ENCODE results near the gene TDRD10. TPM values are rescaled to one million over a fixed set of nuclear protein-coding genes. Genes with fewer than 3 reads are reported as not detected.

The TDRD10 gene
- total and polyA plus RNA-seq, 2 of the 8 experiments (the other 6 are each of a cell fraction or from before 2014, with no cell fraction given): 0.15 to 0.27 TPM

- 88% methylated on average over 8 of the region's 8 CpGs; no CpG with 5 or more reads in 1 of the 2 experiments for WGBS, 2 experiments (ENCODE audit: extremely low coverage in 1 of 2, insufficient coverage in 1 of 2, insufficient read length in 1 of 2, insufficient replicate concordance in 2 of 2, low coverage in 1 of 2, low lambda C conversion rate in 2 of 2, missing lambda C conversion rate in 1 of 2)
- H3K4me1 ChIP-seq (replicated peaks in 1 of 4; ENCODE audit: control insufficient read depth in 3 of 4, insufficient read depth in 4 of 4, low read length in 3 of 4): peaks cover 0 to 3% (median 0%) of the 10 kb centered on the region in 4 experiments; a peak in 1 of 7 replicates
- no peak overlapping the region for H2AFZ ChIP-seq (ENCODE audit: low read length)
- H2BK20ac ChIP-seq (ENCODE audit: low read length): no peak overlapping the region
- H3K23ac ChIP-seq (ENCODE audit: insufficient read length): no peak overlapping the region
- H3K27me3 ChIP-seq (replicated peaks in 1 of 4; ENCODE audit: control insufficient read depth in 3 of 4, extremely low read depth in 1 of 4, insufficient read depth in 3 of 4, low read length in 3 of 4): peaks cover 40 to 63% (median 54%) of the 10 kb centered on the region in 4 experiments
- POLR2A ChIA-PET (ENCODE audit: partially characterized antibody): no interaction called here
- no peak overlapping the region for H3K56ac ChIP-seq (replicated peaks; ENCODE audit: insufficient read length, low read depth, low read length)
- no peak overlapping the region for H3K27ac ChIP-seq (ENCODE audit: low read depth, low read length)
- no peak overlapping the region for H3K9ac ChIP-seq (replicated peaks in 1 of 4; ENCODE audit: extremely low read depth in 1 of 4, low read depth in 3 of 4, low read length in 3 of 4)
- H4K91ac ChIP-seq (replicated peaks; ENCODE audit: insufficient read length, low read length): no peak overlapping the region
- no peak overlapping the region for H2BK15ac ChIP-seq (ENCODE audit: low read length)
- CTCF ChIA-PET (ENCODE audit: partially characterized antibody): interaction anchor here (0.8 to 1.5 kb wide), 5 partner anchors 14 to 378 kb away, joined by 3 to 5 read pairs (median 3); no protein-coding TSS in a partner anchor
- H3K4me2 ChIP-seq (ENCODE audit: insufficient read depth in 1 of 2, low read depth in 2 of 2, low read length in 2 of 2): no peak overlapping the region; a peak in 1 of 4 replicates
- no peak overlapping the region for H4K8ac ChIP-seq (ENCODE audit: extremely low read depth, insufficient read depth, low read length)
- no peak overlapping the region for H2BK5ac ChIP-seq (ENCODE audit: low read depth, low read length)
- DNase-seq (ENCODE audit: low read depth in 1 of 2, low spot score in 2 of 2): no peak
- no peak overlapping the region for H3K4ac ChIP-seq (replicated peaks; ENCODE audit: insufficient read length, low read depth, low read length)
- FAIRE-seq: no peak
- peaks cover 4% of the 10 kb centered on the region; the same call in 1 of the 2 replicates for H3K23me2 ChIP-seq (ENCODE audit: low read depth, low read length)
- no peak overlapping the region for H2BK12ac ChIP-seq (ENCODE audit: low read depth, low read length)
- no peak overlapping the region for H2BK120ac ChIP-seq (replicated peaks; ENCODE audit: low read depth, low read length)
- no peaks in the 10 kb centered on the region for H4K20me1 ChIP-seq (replicated peaks in 1 of 2; ENCODE audit: control insufficient read depth in 1 of 2, insufficient read depth in 2 of 2, low read length in 2 of 2)
- H3K79me2 ChIP-seq (ENCODE audit: control insufficient read depth in 1 of 2, insufficient read depth in 2 of 2, low read length in 2 of 2): no peaks in the 10 kb centered on the region
- no peak overlapping the region for H4K5ac ChIP-seq (ENCODE audit: insufficient read length, low read depth, low read length)
- peaks cover 0 to 11% of the 10 kb centered on the region in 2 experiments; a peak in 2 of 4 replicates for H3K9me3 ChIP-seq (ENCODE audit: insufficient read depth in 2 of 2, low read depth in 1 of 2, low read length in 1 of 2)
- no peak overlapping the region for H3K4me3 ChIP-seq (ENCODE audit: extremely low read depth in 1 of 4, insufficient read depth in 2 of 4, low read depth in 3 of 4, low read length in 4 of 4)
- H3K14ac ChIP-seq (ENCODE audit: insufficient read length): no peak overlapping the region
- H2AK5ac ChIP-seq (ENCODE audit: low read depth, low read length): no peak overlapping the region
- no peaks in the 10 kb centered on the region for H3K79me1 ChIP-seq (ENCODE audit: low read depth, low read length)
- no peak overlapping the region for H3K18ac ChIP-seq (ENCODE audit: extremely low read depth, low read length)
- H3K36me3 ChIP-seq (ENCODE audit: control insufficient read depth in 2 of 4, insufficient read depth in 4 of 4, low read length in 3 of 4): peaks cover 0 to 14% (median 0%) of the 10 kb centered on the region in 4 experiments; a peak in 2 of 8 replicates
- no peak for TF ChIP-seq NRF1 (IDR thresholded peaks at IDR 0.05; ENCODE audit: low read depth, low read length)
These were observed 1.5 kb upstream of the TDRD10 start for GRCh38 chr1:154500533-154500932.

Data from H1 (cell line).